Measurements from ENCODE around the gene ROBO1. TPM values are rescaled to one million over a fixed set of nuclear protein-coding genes. Genes with fewer than 3 reads are reported as not detected.

The ROBO1 gene
- total and polyA plus RNA-seq, 2 of the 8 experiments (the other 6 are each of a cell fraction or from before 2014, with no cell fraction given): 51.4 to 91.0 TPM

GRCh38 chr3:79478620-79479019 lies 289.2 kb downstream of the ROBO1 start:
- H2BK120ac ChIP-seq (replicated peaks; ENCODE audit: low read depth, low read length): no peak overlapping the region
- no peak overlapping the region for H3K14ac ChIP-seq (ENCODE audit: insufficient read length)
- no peak overlapping the region for H2BK15ac ChIP-seq (ENCODE audit: low read length)
- H4K20me1 ChIP-seq (replicated peaks in 1 of 2; ENCODE audit: control insufficient read depth in 1 of 2, insufficient read depth in 2 of 2, low read length in 2 of 2): no peaks in the 10 kb centered on the region
- H3K56ac ChIP-seq (replicated peaks; ENCODE audit: insufficient read length, low read depth, low read length): no peak overlapping the region
- POLR2A ChIA-PET (ENCODE audit: partially characterized antibody): no interaction called here
- WGBS, 2 experiments (ENCODE audit: extremely low coverage in 1 of 2, insufficient coverage in 1 of 2, insufficient read length in 1 of 2, insufficient replicate concordance in 2 of 2, low coverage in 1 of 2, low lambda C conversion rate in 2 of 2, missing lambda C conversion rate in 1 of 2): 84% methylated on average over 1 of the region's 1 CpG; no CpG with 5 or more reads in 1 of the 2 experiments
- TF ChIP-seq TEAD4 (IDR thresholded peaks at IDR 0.05; ENCODE audit: low read depth, low read length) (no peak), GABPA (IDR thresholded peaks at IDR 0.05; ENCODE audit: borderline replicate concordance, insufficient read depth, low read length) (no peak)
- DNase-seq (ENCODE audit: low read depth in 1 of 2, low spot score in 2 of 2): no peak
- H3K23ac ChIP-seq (ENCODE audit: insufficient read length): no peak overlapping the region
- no peak overlapping the region for H2AFZ ChIP-seq (ENCODE audit: low read length)
- no peak overlapping the region for H2BK5ac ChIP-seq (ENCODE audit: low read depth, low read length)
- no peaks in the 10 kb centered on the region for H3K79me2 ChIP-seq (ENCODE audit: control insufficient read depth in 1 of 2, insufficient read depth in 2 of 2, low read length in 2 of 2)
- H2AK5ac ChIP-seq (ENCODE audit: low read depth, low read length): no peak overlapping the region
- no peak overlapping the region for H3K4ac ChIP-seq (replicated peaks; ENCODE audit: insufficient read length, low read depth, low read length)
- no peak overlapping the region for H3K9ac ChIP-seq (replicated peaks in 1 of 4; ENCODE audit: extremely low read depth in 1 of 4, low read depth in 3 of 4, low read length in 3 of 4)
- no peak overlapping the region for H4K8ac ChIP-seq (ENCODE audit: extremely low read depth, insufficient read depth, low read length)
- no peak overlapping the region for H2BK12ac ChIP-seq (ENCODE audit: low read depth, low read length)
- no peak overlapping the region for H4K91ac ChIP-seq (replicated peaks; ENCODE audit: insufficient read length, low read length)
- H3K27ac ChIP-seq (ENCODE audit: low read depth, low read length): no peak overlapping the region
- H3K18ac ChIP-seq (ENCODE audit: extremely low read depth, low read length): no peak overlapping the region
- no peaks in the 10 kb centered on the region for H3K79me1 ChIP-seq (ENCODE audit: low read depth, low read length)
- CTCF ChIA-PET (ENCODE audit: partially characterized antibody): interaction anchor here (1.4 kb wide), 1 partner anchor 40 kb away, joined by 4 read pairs; no protein-coding TSS in a partner anchor
- 0 out of 7 replicates have a peak, but pooled peaks cover 0 to 3% (median 0%) of the 10 kb centered on the region in 4 experiments for H3K4me1 ChIP-seq (replicated peaks in 1 of 4; ENCODE audit: control insufficient read depth in 3 of 4, insufficient read depth in 4 of 4, low read length in 3 of 4)
- FAIRE-seq: no peak
- H4K5ac ChIP-seq (ENCODE audit: insufficient read length, low read depth, low read length): no peak overlapping the region
- no peak overlapping the region for H2BK20ac ChIP-seq (ENCODE audit: low read length)
- no peaks in the 10 kb centered on the region for H3K27me3 ChIP-seq (replicated peaks in 1 of 4; ENCODE audit: control insufficient read depth in 3 of 4, extremely low read depth in 1 of 4, insufficient read depth in 3 of 4, low read length in 3 of 4)
- no peak overlapping the region for H3K4me3 ChIP-seq (ENCODE audit: extremely low read depth in 1 of 4, insufficient read depth in 2 of 4, low read depth in 3 of 4, low read length in 4 of 4)
- H3K9me3 ChIP-seq (ENCODE audit: insufficient read depth in 2 of 2, low read depth in 1 of 2, low read length in 1 of 2): no peaks in the 10 kb centered on the region
- no peaks in the 10 kb centered on the region for H3K23me2 ChIP-seq (ENCODE audit: low read depth, low read length)
- no peaks in the 10 kb centered on the region for H3K36me3 ChIP-seq (ENCODE audit: control insufficient read depth in 2 of 4, insufficient read depth in 4 of 4, low read length in 3 of 4)
- no peak overlapping the region for H3K4me2 ChIP-seq (ENCODE audit: insufficient read depth in 1 of 2, low read depth in 2 of 2, low read length in 2 of 2)
